HFF-Myc (cell line): ENCODE data around the gene PTPRT.

ENCODE experiments used
- DNase-seq: peaks from one replicate; pipeline ENCODE4 v3.0.0-alpha.2; 2011; ENCODE audit warnings: low read depth; ENCODE audit errors: extremely low read depth
- H3K4me3 ChIP-seq: replicated peaks from 2 replicates; pipeline ENCODE4 v1.5.1; 2011; ENCODE audit warnings: low read depth, mild to moderate bottlenecking, control low read depth, low read length
- TF ChIP-seq, protein P1 (sequence below): IDR thresholded peaks from 2 replicates; pipeline ENCODE4 v1.5.1; 2012; ENCODE audit warnings: mild to moderate bottlenecking, low read depth, low read length, control low read depth; ENCODE audit errors: missing control alignments

Gene PTPRT

DNA sequence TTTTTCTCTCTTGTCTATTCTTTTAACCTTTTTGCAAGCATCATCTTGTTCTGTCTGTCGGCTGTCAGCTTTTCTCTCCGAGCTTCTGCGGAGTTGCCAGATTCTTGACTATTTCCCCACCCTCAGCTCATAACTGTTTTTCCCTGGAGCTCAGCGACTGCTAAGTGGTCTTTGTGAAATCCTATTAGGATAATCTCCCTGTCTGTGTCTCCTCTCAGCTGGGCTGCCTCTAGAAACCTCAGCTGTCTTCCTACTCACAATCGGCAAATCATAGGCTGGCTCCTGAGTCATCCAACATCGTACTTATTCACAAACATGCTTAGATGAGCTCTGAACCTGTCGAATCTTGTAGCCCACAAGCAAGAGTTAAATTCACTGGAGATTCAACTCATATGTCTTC is 332.3 kb downstream of the PTPRT start:
- H3K4me3 ChIP-seq: no peak overlapping the region
- TF ChIP-seq, protein P1, sequence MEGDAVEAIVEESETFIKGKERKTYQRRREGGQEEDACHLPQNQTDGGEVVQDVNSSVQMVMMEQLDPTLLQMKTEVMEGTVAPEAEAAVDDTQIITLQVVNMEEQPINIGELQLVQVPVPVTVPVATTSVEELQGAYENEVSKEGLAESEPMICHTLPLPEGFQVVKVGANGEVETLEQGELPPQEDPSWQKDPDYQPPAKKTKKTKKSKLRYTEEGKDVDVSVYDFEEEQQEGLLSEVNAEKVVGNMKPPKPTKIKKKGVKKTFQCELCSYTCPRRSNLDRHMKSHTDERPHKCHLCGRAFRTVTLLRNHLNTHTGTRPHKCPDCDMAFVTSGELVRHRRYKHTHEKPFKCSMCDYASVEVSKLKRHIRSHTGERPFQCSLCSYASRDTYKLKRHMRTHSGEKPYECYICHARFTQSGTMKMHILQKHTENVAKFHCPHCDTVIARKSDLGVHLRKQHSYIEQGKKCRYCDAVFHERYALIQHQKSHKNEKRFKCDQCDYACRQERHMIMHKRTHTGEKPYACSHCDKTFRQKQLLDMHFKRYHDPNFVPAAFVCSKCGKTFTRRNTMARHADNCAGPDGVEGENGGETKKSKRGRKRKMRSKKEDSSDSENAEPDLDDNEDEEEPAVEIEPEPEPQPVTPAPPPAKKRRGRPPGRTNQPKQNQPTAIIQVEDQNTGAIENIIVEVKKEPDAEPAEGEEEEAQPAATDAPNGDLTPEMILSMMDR: no peak
- DNase-seq: no peak

DNA sequence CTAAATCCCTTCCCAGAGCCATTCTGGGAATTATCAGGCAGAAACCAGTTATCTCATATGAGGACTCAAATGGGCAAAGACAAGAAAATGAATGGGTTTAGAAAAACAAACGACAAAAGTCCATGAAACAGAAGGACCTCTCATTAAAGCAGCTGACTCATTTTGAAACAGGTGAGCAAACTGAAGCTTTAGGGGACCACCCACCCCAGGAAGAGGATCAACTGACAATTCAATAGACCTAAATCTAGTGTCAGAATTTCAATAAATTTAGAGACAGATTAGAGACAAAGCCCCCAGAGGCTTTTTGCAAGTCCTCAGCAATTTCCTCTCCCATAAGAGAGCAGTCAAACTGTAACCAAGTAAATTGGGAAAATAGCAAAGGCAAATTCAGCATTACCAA is 333.8 kb downstream of the PTPRT start:
- DNase-seq: no peak
- H3K4me3 ChIP-seq: no peak overlapping the region
- TF ChIP-seq, protein P1: no peak

DNA sequence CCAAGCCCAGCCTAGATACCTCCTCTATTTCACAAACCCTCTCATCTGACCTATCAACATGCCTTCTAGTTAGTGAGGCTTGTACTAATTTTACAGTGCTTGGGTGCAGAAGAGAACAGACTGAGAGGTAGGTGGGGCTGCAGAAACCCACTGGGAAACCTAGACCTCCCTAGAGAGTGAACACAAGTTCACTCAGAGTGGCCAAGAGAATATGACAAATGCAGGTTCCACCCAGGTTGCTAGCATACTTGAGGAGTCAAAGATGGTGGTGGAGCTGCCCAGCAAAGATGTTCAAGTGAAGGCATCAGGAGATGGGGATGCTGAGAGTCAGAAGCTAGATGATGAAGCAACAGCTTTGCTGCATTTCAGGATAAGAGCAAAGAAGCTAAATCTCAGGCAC is 337.0 kb downstream of the PTPRT start:
- no peak overlapping the region for H3K4me3 ChIP-seq
- DNase-seq: no peak
- TF ChIP-seq, protein P1: no peak

DNA sequence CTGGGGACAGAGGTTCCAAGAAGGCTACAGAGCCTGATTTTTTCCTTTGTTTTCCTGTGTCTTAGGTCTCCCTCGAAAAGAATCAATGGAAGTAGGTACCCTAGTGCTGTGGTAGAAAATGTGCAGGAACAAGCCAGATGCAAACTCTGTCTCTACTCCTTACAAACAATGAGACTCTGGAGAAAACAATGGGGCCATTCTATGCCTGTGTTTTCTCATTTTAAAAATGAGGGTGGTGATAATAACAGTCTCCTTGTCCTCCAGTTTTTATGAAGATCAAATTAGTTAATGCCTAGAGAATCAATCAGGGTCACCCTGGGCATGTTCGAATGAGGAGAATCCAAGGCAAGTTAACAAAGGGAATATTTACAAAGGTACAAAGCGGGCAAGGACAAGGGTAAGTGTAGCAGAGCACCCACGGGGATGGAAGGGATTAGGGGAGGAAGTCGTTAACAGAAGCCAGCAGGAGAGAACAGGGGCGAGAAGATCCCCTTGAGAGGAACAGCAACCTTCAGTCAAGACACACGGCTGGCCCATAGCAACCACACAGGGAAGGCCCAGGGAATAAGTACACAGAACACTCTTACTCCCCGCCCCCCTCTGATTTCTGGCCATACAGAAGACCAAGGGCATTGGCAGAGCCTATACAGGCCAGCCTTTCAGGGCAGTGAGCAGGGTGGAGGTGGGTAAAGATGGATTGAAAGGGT is 342.8 kb downstream of the PTPRT start:
- TF ChIP-seq, protein P1: no peak
- no peak overlapping the region for H3K4me3 ChIP-seq
- no peak for DNase-seq

DNA sequence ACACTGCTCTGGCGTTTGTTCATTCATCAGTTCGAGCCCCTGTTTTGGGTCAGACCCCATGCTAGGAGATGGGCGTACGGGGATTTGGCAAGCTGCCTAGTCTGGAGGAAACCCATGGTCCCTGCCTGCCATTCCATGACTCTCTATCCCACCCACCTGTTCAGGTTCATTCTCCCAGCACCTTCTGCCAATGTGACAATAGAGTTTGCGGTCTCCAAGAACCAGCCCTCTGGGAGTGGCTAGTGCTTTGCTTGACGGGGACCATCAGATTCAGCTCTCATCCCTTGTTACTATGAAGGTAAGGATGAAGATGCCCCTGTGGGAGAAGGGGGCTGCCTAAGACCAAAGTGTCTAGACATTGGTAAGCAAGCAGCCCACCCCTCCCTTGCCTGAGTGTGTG is 345.0 kb downstream of the PTPRT start:
- TF ChIP-seq, protein P1: no peak
- no peak overlapping the region for H3K4me3 ChIP-seq
- no peak for DNase-seq

DNA sequence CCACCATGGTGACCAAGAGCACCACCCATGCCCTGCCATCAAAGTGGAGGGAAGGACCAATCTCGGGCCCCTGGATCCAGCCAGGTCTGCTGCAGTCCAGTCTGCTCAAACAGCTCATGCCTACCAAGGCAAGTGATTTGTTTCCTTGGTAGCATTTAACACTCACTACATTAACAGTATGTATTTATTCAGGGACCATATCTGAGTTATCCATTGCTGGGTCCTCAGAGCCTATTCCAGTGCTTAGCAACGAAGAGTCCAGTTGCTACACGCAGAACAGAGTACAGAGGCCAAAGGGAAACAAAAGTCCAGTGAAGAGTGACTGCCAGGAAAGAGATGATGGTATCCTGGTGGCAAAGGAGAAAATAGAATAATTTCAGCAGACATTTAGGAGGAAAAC is 352.2 kb downstream of the PTPRT start:
- no peak for DNase-seq
- TF ChIP-seq, protein P1: no peak

DNA sequence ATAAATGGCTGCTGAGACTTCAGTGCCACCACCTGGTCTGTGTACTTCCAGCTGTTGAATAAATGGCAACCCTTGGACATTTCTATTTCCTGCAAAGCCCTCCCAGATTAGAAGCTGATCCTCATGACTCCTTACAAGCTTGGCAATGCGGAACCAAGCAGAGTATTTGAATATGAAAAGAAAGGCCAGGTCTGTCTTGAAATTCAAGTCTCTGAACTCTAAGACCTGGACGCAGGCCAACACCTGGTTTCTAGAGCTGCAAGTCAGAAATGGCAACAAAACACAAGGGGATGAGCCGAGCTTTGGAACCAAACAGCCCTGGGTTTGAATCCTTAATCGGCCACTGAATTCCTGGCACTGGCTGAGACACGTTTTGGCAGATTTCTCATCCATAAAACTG is 353.4 kb downstream of the PTPRT start:
- DNase-seq: no peak
- no peak overlapping the region for H3K4me3 ChIP-seq
- TF ChIP-seq, protein P1: no peak

More for the DNA sequence above, 352.2 kb downstream of the PTPRT start:
- no peak overlapping the region for H3K4me3 ChIP-seq
